H1 (cell line): ENCODE results near the gene HDAC9. TPM values are rescaled to one million over a fixed set of nuclear protein-coding genes. Genes with fewer than 3 reads are reported as not detected.

ENCODE experiments used
- CTCF ChIA-PET: fragments of 300-600 bp; sonication (Branson Sonifier 250); formaldehyde crosslinking; loops from one replicate; lab custom pipeline; 2021; ENCODE audit not compliant: partially characterized antibody; lab: Charles Lee
- POLR2A ChIA-PET: fragments of 300-600 bp; sonication (Branson Sonifier 250); formaldehyde crosslinking; loops from one replicate; lab custom pipeline; 2021; ENCODE audit warnings: inconsistent platforms; ENCODE audit not compliant: partially characterized antibody; lab: Charles Lee
- DNase-seq, 2 experiments: peaks; one replicate each; pipeline versions ENCODE4 v3.0.0 to v3.0.0-alpha.2; 2010 to 2022; ENCODE audit warnings: low spot score in 2 of 2, low read depth in 1 of 2, mixed read lengths in 1 of 2
- FAIRE-seq: peaks from 2 replicates; lab custom pipeline; 2011; peaks lifted over from hg19 to GRCh38; lab: Jason Lieb, UNC
- H2AFZ ChIP-seq: 2 replicates; pipeline ENCODE4 v1.8.1; 2012; ENCODE audit warnings: low read length, inconsistent platforms
- H2AK5ac ChIP-seq: 2 replicates; pipeline ENCODE4 v1.6.1; 2013; ENCODE audit warnings: low read depth, low read length
- H2BK120ac ChIP-seq: replicated peaks from 2 replicates; pipeline ENCODE3; 2013; ENCODE audit warnings: low read depth, low read length, inconsistent platforms
- H2BK12ac ChIP-seq: 2 replicates; pipeline ENCODE4 v1.6.1; 2013; ENCODE audit warnings: low read depth, low read length
- H2BK15ac ChIP-seq: 2 replicates; pipeline ENCODE4 v1.6.1; 2013; ENCODE audit warnings: low read length
- H2BK20ac ChIP-seq: 2 replicates; pipeline ENCODE4 v1.6.1; 2013; ENCODE audit warnings: low read length
- H2BK5ac ChIP-seq: 2 replicates; pipeline ENCODE4 v1.6.1; 2013; ENCODE audit warnings: low read depth, low read length
- H3K14ac ChIP-seq: 2 replicates; pipeline ENCODE4 v1.6.1; 2013; ENCODE audit warnings: inconsistent platforms; ENCODE audit not compliant: insufficient read length
- H3K18ac ChIP-seq: 2 replicates; pipeline ENCODE4 v1.6.1; 2013; ENCODE audit warnings: low read length; ENCODE audit errors: extremely low read depth
- H3K23ac ChIP-seq: 2 replicates; pipeline ENCODE4 v1.6.1; 2013; ENCODE audit warnings: inconsistent platforms; ENCODE audit not compliant: insufficient read length
- H3K23me2 ChIP-seq: 2 replicates; pipeline ENCODE4 v1.6.1; 2013; ENCODE audit warnings: low read depth, low read length
- H3K27ac ChIP-seq: 2 replicates; pipeline ENCODE4 v1.6.1; 2011; ENCODE audit warnings: low read depth, low read length, inconsistent platforms
- H3K27me3 ChIP-seq, 4 experiments: replicated peaks in 1 of 4; 1 replicate in 1 of 4; 2 replicates in 3 of 4; pipeline versions ENCODE4 v1.6.1 to v1.8.1; 2011 to 2013; ENCODE audit warnings: low read length in 3 of 4, mild to moderate bottlenecking in 3 of 4, inconsistent platforms in 2 of 4, mixed read lengths in 2 of 4, moderate library complexity in 1 of 4; ENCODE audit not compliant: control insufficient read depth in 3 of 4, insufficient read depth in 3 of 4; ENCODE audit errors: extremely low read depth in 1 of 4
- H3K36me3 ChIP-seq, 4 experiments: 2 replicates each; pipeline versions ENCODE4 v1.6.1 to v1.8.1; 2011 to 2013; ENCODE audit warnings: mild to moderate bottlenecking in 4 of 4, low read length in 3 of 4, moderate library complexity in 2 of 4, control low read depth in 1 of 4, inconsistent platforms in 1 of 4; ENCODE audit not compliant: insufficient read depth in 4 of 4, control insufficient read depth in 2 of 4
- H3K4ac ChIP-seq: replicated peaks from 2 replicates; pipeline ENCODE3; 2013; ENCODE audit warnings: low read length, low read depth, mixed read lengths, inconsistent platforms; ENCODE audit not compliant: insufficient read length
- H3K4me1 ChIP-seq, 4 experiments: replicated peaks in 1 of 4; 1 replicate in 1 of 4; 2 replicates in 3 of 4; pipeline versions ENCODE4 v1.6.1 to v1.8.1; 2011 to 2013; ENCODE audit warnings: low read length in 3 of 4, inconsistent platforms in 2 of 4, mixed read lengths in 1 of 4; ENCODE audit not compliant: insufficient read depth in 4 of 4, control insufficient read depth in 3 of 4
- H3K4me2 ChIP-seq, 2 experiments: 2 replicates each; pipeline versions ENCODE4 v1.6.1 to v1.8.1; 2011 to 2013; ENCODE audit warnings: low read depth in 2 of 2, low read length in 2 of 2, control low read depth in 1 of 2, inconsistent platforms in 1 of 2, mild to moderate bottlenecking in 1 of 2; ENCODE audit not compliant: insufficient read depth in 1 of 2
- H3K4me3 ChIP-seq, 4 experiments: fragments of 200-600, 300-600 bp in 1 of 4; sonication (generic), shearing (Covaris generic), sonication (Bioruptor Twin) in 1 of 4; 2 replicates each; pipeline versions ENCODE4 v1.5.1 to v1.8.1; 2011 to 2016; ENCODE audit warnings: low read length in 4 of 4, low read depth in 3 of 4, control low read depth in 2 of 4, inconsistent platforms in 2 of 4, mild to moderate bottlenecking in 2 of 4, mixed read lengths in 1 of 4, moderate library complexity in 1 of 4; ENCODE audit not compliant: insufficient read depth in 2 of 4; ENCODE audit errors: extremely low read depth in 1 of 4
- H3K56ac ChIP-seq: replicated peaks from 2 replicates; pipeline ENCODE3; 2013; ENCODE audit warnings: low read depth, mild to moderate bottlenecking, mixed read lengths, low read length, inconsistent platforms; ENCODE audit not compliant: insufficient read length
- H3K79me1 ChIP-seq: 2 replicates; pipeline ENCODE4 v1.6.1; 2013; ENCODE audit warnings: low read depth, low read length, control low read depth
- H3K79me2 ChIP-seq, 2 experiments: 2 replicates each; pipeline versions ENCODE4 v1.6.1 to v1.8.1; 2012 to 2013; ENCODE audit warnings: low read length in 2 of 2, mild to moderate bottlenecking in 2 of 2, inconsistent platforms in 1 of 2; ENCODE audit not compliant: insufficient read depth in 2 of 2, control insufficient read depth in 1 of 2
- H3K9ac ChIP-seq, 4 experiments: replicated peaks in 1 of 4; 1 replicate in 1 of 4; 2 replicates in 3 of 4; pipeline versions ENCODE4 v1.6.1 to v1.8.1; 2011 to 2013; ENCODE audit warnings: low read depth in 3 of 4, low read length in 3 of 4, control low read depth in 2 of 4, mild to moderate bottlenecking in 2 of 4, moderate library complexity in 2 of 4, inconsistent platforms in 1 of 4; ENCODE audit errors: extremely low read depth in 1 of 4
- H3K9me3 ChIP-seq, 2 experiments: 2 replicates each; pipeline versions ENCODE4 v1.6.1 to v1.8.1; 2012 to 2013; ENCODE audit warnings: mild to moderate bottlenecking in 2 of 2, moderate library complexity in 2 of 2, control low read depth in 1 of 2, inconsistent platforms in 1 of 2, low read depth in 1 of 2, low read length in 1 of 2, mixed read lengths in 1 of 2; ENCODE audit not compliant: insufficient read depth in 2 of 2
- H4K20me1 ChIP-seq, 2 experiments: replicated peaks in 1 of 2; 2 replicates each; pipeline versions ENCODE3 to v1.8.1; 2011 to 2013; ENCODE audit warnings: inconsistent platforms in 2 of 2, low read length in 2 of 2, mild to moderate bottlenecking in 1 of 2; ENCODE audit not compliant: insufficient read depth in 2 of 2, control insufficient read depth in 1 of 2
- H4K5ac ChIP-seq: 2 replicates; pipeline ENCODE4 v1.6.1; 2013; ENCODE audit warnings: low read length, low read depth, mixed read lengths, inconsistent platforms; ENCODE audit not compliant: insufficient read length
- H4K8ac ChIP-seq: 2 replicates; pipeline ENCODE4 v1.8.0; 2013; ENCODE audit warnings: mild to moderate bottlenecking, moderate library complexity, low read length, inconsistent platforms; ENCODE audit not compliant: insufficient read depth; ENCODE audit errors: extremely low read depth
- H4K91ac ChIP-seq: replicated peaks from 2 replicates; pipeline ENCODE3; 2013; ENCODE audit warnings: low read length, mixed read lengths, inconsistent platforms; ENCODE audit not compliant: insufficient read length
- BRCA1 ChIP-seq: IDR thresholded peaks from 2 replicates; pipeline ENCODE4 v1.6.1; 2012; ENCODE audit warnings: low read depth, low read length, improper control_type of control experiment
- EZH2 ChIP-seq: fragments of 200-600 bp; sonication (generic); IDR thresholded peaks from 2 replicates; pipeline ENCODE4 v1.7.1; 2012; ENCODE audit warnings: low read depth, mild to moderate bottlenecking, moderate library complexity, low read length, inconsistent platforms; ENCODE audit not compliant: severe bottlenecking
- FOSL1 ChIP-seq: IDR thresholded peaks from 2 replicates; pipeline ENCODE4 v1.6.1; 2011; ENCODE audit warnings: mild to moderate bottlenecking, low read depth, low read length, moderate library complexity; ENCODE audit not compliant: insufficient read depth
- GTF2F1 ChIP-seq: IDR thresholded peaks from 2 replicates; pipeline ENCODE4 v1.6.1; 2012; ENCODE audit warnings: low read depth, low read length, improper control_type of control experiment, borderline replicate concordance
- KDM1A ChIP-seq: fragments of 200-600, 300-600 bp; sonication (generic); IDR thresholded peaks from 2 replicates; pipeline ENCODE4 v1.7.1; 2016; ENCODE audit warnings: mild to moderate bottlenecking, low read length, borderline replicate concordance
- NRF1 ChIP-seq: IDR thresholded peaks from 2 replicates; pipeline ENCODE4 v1.6.1; 2011; ENCODE audit warnings: mild to moderate bottlenecking, low read depth, low read length, improper control_type of control experiment
- RAD21 ChIP-seq, 2 experiments: IDR thresholded peaks in 1 of 2; conservative IDR thresholded peaks in 1 of 2; 2 replicates each; pipeline ENCODE4 v1.6.1; 2011; ENCODE audit warnings: low read depth in 2 of 2, low read length in 2 of 2, improper control_type of control experiment in 1 of 2, inconsistent platforms in 1 of 2, mild to moderate bottlenecking in 1 of 2, moderate library complexity in 1 of 2
- WGBS, 2 experiments: shearing (Covaris generic) in 1 of 2; methylation state at CpG; one replicate each; pipeline versions ENCODE4 v1.1.6 to v1.1.7; 2013 to 2015; ENCODE audit warnings: low lambda C conversion rate in 2 of 2, mixed read lengths in 2 of 2, inconsistent platforms in 1 of 2, low coverage in 1 of 2, missing lambda C conversion rate in 1 of 2; ENCODE audit not compliant: insufficient replicate concordance in 2 of 2, insufficient coverage in 1 of 2, insufficient read length in 1 of 2; ENCODE audit errors: extremely low coverage in 1 of 2, missing lambda C conversion rate in 1 of 2; 5-methylcytosine and 5-hydroxymethylcytosine counted together
- long read RNA-seq, 2 experiments: library from RNA in 1 of 2; library from capped mRNA in 1 of 2; stranded (forward); transcript quantifications; one replicate each; pipeline ENCODE4 v2.0.0, GENCODE V29; 2021; ENCODE audit warnings: inconsistent platforms in 1 of 2
- polyA minus RNA-seq, 3 experiments: library from RNA; depleted of rRNA, polyadenylated mRNA; stranded (reverse); fragments of >200 nt; gene quantifications; 1 replicate in 2 of 3; 2 replicates in 1 of 3; pipeline ENCODE4 v1.2.3, GENCODE V29; 2011
- polyA plus RNA-seq, 7 experiments: library from polyadenylated mRNA; depleted of rRNA in 3 of 7; stranded (reverse) in 5 of 7; unstranded in 2 of 7; fragments of >200 nt in 5 of 7; fragments of 200-250 nt in 2 of 7; gene quantifications; 1 replicate in 5 of 7; 2 replicates in 1 of 7; 4 replicates in 1 of 7; pipeline versions ENCODE4 v1.2.1 to v1.2.3, GENCODE V29; 2011 to 2013; ENCODE audit warnings: missing spikeins in 2 of 7, mixed read lengths in 2 of 7
- total RNA-seq: library from RNA; stranded (reverse); fragmentation: NEBNext Ultra II Directional; extraction: Animal tissue kit (Norgen Biotek cat#: 25700); gene quantifications from 2 replicates; pipeline ENCODE4 v1.2.1, GENCODE V29; 2021

Gene HDAC9
- 9.4 and 13.1 TPM in 2 replicates for total RNA-seq
- 7.3 and 9.5 TPM in 2 replicates for polyA plus RNA-seq (2011; rRNA removed)
- polyA plus RNA-seq (2011; cell fraction: cytosol; rRNA removed), result 8.0 TPM
- 12.8 TPM for polyA plus RNA-seq (2011; cell fraction: nucleus; rRNA removed)
- polyA plus RNA-seq (2012, experiment 1 of 2), result 11.9 to 19.4 TPM (median 15.9 TPM) in 4 replicates
- 0.62 TPM for polyA plus RNA-seq (2012, experiment 2 of 2)
- 7.7 TPM for polyA plus RNA-seq (2013, experiment 1 of 2)
- 7.4 TPM for polyA plus RNA-seq (2013, experiment 2 of 2)
- polyA minus RNA-seq (2011; rRNA and poly(A)+ RNA removed), result 54.3 and 87.6 TPM in 2 replicates
- polyA minus RNA-seq (2011; cell fraction: cytosol; rRNA and poly(A)+ RNA removed), result 12.3 TPM
- polyA minus RNA-seq (2011; cell fraction: nucleus; rRNA and poly(A)+ RNA removed), result 81.4 TPM
- long read RNA-seq, experiment 1, partial matches to known transcripts, result 4 of 5 reads
- long read RNA-seq, experiment 1, other reads (novel, unspliced or antisense), result 1 of 5 reads
- long read RNA-seq, experiment 2, partial matches to known transcripts, result 0 of 1 reads
- long read RNA-seq, experiment 2, other reads (novel, unspliced or antisense), result 1 of 1 reads

DNA sequence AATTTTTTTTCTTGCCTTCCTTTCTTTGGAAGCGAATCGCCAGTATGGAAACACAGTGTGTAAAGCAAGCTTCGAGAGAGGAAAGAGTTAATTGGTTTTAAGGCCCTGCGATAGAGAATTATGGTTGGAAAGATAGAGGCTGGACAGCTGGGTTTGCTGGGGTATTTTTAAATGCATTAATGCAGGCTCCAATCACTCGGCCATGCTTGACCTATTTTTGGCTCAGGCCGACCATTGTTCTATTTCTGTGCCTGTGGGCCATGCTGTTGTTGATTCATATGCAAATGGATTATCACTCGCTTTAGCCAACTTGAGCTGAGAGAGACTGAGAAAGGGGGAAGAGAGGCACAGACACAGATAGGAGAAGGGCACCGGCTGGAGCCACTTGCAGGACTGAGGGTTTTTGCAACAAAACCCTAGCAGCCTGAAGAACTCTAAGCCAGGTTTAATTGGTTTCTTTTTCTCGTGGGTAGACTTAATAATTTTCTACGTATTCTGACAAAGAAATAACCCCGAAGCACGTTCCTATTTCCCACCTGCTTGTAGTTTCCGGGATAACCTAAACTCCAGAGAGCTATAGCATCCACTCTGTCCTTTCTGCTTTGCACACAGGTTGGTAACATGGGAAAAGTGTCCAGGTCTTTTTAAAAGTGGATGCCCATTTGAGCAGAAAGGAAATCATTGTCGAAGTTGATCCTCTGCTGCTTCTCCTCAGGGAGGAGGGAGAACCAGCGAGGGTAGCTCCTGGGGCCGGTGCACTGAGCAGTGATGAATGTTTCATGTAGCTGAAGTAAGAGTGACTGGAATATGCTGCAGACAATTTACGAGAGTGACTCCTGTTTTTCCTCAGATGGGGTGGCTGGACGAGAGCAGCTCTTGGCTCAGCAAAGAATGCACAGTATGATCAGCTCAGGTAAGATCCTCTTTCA is at the start of gene HDAC9:
TSS of gene HDAC9 (plus strand) at position 338 of the 929 bp plus-strand sequence. CDS start at position 892, 554 bp downstream.
- H3K4me2 ChIP-seq, result peak within 1 kb of the TSS; percentile 88 to 97
- H3K14ac ChIP-seq, result no peak within 1 kb of the TSS
- 8% methylated on average over 18 of the region's 18 CpGs; no CpG with 5 or more reads in 1 of the 2 experiments for WGBS, 2 experiments
- H2AFZ ChIP-seq, result peak within 1 kb of the TSS; percentile 72; the same call in 1 of the 2 replicates
- peak in 1 of 2 experiments; percentile 57 for DNase-seq
- H3K27me3 ChIP-seq, result no peaks in the 10 kb centered on the region
- H3K23me2 ChIP-seq, result peaks cover 8% of the 10 kb centered on the region
- H4K91ac ChIP-seq, result peak within 1 kb of the TSS; percentile 45
- no peak within 1 kb of the TSS; the same call in 1 of the 2 replicates for H2BK20ac ChIP-seq
- no peaks in the 10 kb centered on the region for H3K9me3 ChIP-seq
- H3K27ac ChIP-seq, result peak within 1 kb of the TSS; percentile 64; the same call in 1 of the 2 replicates
- H2BK120ac ChIP-seq, result peak within 1 kb of the TSS; percentile 92
- no peaks in the 10 kb centered on the region for H3K79me1 ChIP-seq
- no peak within 1 kb of the TSS for H3K4ac ChIP-seq
- peaks cover 2 to 10% (median 9%) of the 10 kb centered on the region in 4 experiments; a peak in 4 of 7 replicates for H3K4me1 ChIP-seq
- peak within 1 kb of the TSS; percentile 32 to 68 (median 46) for H3K4me3 ChIP-seq
- peak within 1 kb of the TSS; percentile 54 for H3K18ac ChIP-seq
- peak within 1 kb of the TSS; percentile 52 for H2BK12ac ChIP-seq
- H3K9ac ChIP-seq, result peak within 1 kb of the TSS; percentile 20 to 82 (median 68)
- no peak within 1 kb of the TSS for H3K23ac ChIP-seq
- no peak within 1 kb of the TSS for H2AK5ac ChIP-seq
- no peak within 1 kb of the TSS for H3K56ac ChIP-seq
- FAIRE-seq, result peak; percentile 93
- no peaks in the 10 kb centered on the region for H3K36me3 ChIP-seq
- H4K8ac ChIP-seq, result no peak within 1 kb of the TSS
- POLR2A ChIA-PET, result interaction anchor here (0.8 to 5.7 kb wide), 23 partner anchors 10 to 142 kb away, joined by 3 to 47 read pairs (median 3); no protein-coding TSS in a partner anchor
- H2BK15ac ChIP-seq, result no peak within 1 kb of the TSS
- H4K20me1 ChIP-seq, result no peaks in the 10 kb centered on the region
- peaks cover 0 to 21% of the 10 kb centered on the region in 2 experiments; a peak in 2 of 4 replicates for H3K79me2 ChIP-seq
- peak within 1 kb of the TSS; percentile 69 for H4K5ac ChIP-seq
- H2BK5ac ChIP-seq, result peak within 1 kb of the TSS; percentile 56; the same call in 1 of the 2 replicates
- CTCF ChIA-PET, result interaction anchor here (1.0 to 3.7 kb wide), 11 partner anchors 8 to 143 kb away, joined by 3 to 32 read pairs (median 3); no protein-coding TSS in a partner anchor
- TF ChIP-seq EZH2 (no peak), KDM1A (no peak), BRCA1 (no peak), NRF1 (no peak), GTF2F1 (no peak), RAD21 (IDR thresholded peaks at IDR 0.05 in 1 of 2, conservative IDR thresholded peaks at IDR 0.05 in 1 of 2; ENCODE audit: low read depth in 2 of 2, low read length in 2 of 2) (no peak), FOSL1 (no peak)
